Ovary (tissue), 10 donors: ENCODE measurements around the gene BEST2. TPM values are rescaled to one million over a fixed set of nuclear protein-coding genes. Genes with fewer than 3 reads are reported as not detected.

Experiments
- DNase-seq, 5 donors: peaks; one replicate each; pipeline ENCODE4 v3.0.0-alpha.2; 2019 to 2020
- H3K27ac ChIP-seq, 2 donors: fragments of 200-600 bp; one replicate each; pipeline versions ENCODE4 v1.5.1 to v1.8.0; 2019 to 2022
- H3K27me3 ChIP-seq: fragments of 200-600 bp; one replicate; pipeline ENCODE4 v1.8.0; 2022
- H3K36me3 ChIP-seq: fragments of 200-600 bp; sonication (generic); one replicate; pipeline ENCODE4 v1.5.1; 2019
- H3K4me1 ChIP-seq: one replicate; pipeline ENCODE4 v1.8.1; 2013; ENCODE audit warnings: mild to moderate bottlenecking, moderate library complexity; ENCODE audit not compliant: insufficient read depth
- H3K4me3 ChIP-seq: fragments of 200-600 bp; sonication (generic); one replicate; pipeline ENCODE4 v1.5.1; 2017
- H3K9me3 ChIP-seq, 2 donors: fragments of 200-600 bp in 1 of 2; sonication (generic) in 1 of 2; one replicate each; pipeline versions ENCODE4 v1.5.1 to v1.8.1; 2013 to 2019; ENCODE audit warnings: mild to moderate bottlenecking in 1 of 2, moderate library complexity in 1 of 2
- EP300 ChIP-seq: sonication (generic); formaldehyde crosslinking; IDR thresholded peaks from one replicate; pipeline ENCODE4 v1.6.1; 2017; ENCODE audit warnings: antibody characterized with exemption
- POLR2A ChIP-seq: fragments of 450-650 bp; IDR thresholded peaks from one replicate; pipeline ENCODE4 v1.6.1; 2017; ENCODE audit warnings: antibody characterized with exemption, mild to moderate bottlenecking, moderate library complexity
- WGBS, 3 donors: extraction: QIAGEN DNeasy Blood & Tissue Kit in 1 of 3; methylation state at CpG; one replicate each; pipeline versions ENCODE4 v1.1.5 to v1.1.7; 2013 to 2017; 5-methylcytosine and 5-hydroxymethylcytosine counted together
- intact Hi-C, 4 donors: fragments of 100-400 bp; cut with DNase I; formaldehyde crosslinking; loops; one replicate each; pipeline versions ENCODE4 v1.11.0 to v1.15.1; 2022 to 2023
- long read RNA-seq, 3 donors: library from polyadenylated mRNA in 2 of 3; unstranded in 2 of 3; transcript quantifications; one replicate each; pipeline ENCODE4 v2.0.0 and lab custom pipeline, GENCODE V29; 2021 to 2026
- polyA plus RNA-seq, 2 donors: library from polyadenylated mRNA; stranded (reverse); fragments of 200-250 nt in 1 of 2; fragments of 350-450 nt in 1 of 2; fragmentation: Illumina TruSeq in 1 of 2; extraction: RNeasy Lipid Tissue Mini Kit (QIAGEN cat#74804) in 1 of 2; gene quantifications; one replicate each; pipeline ENCODE4 v1.2.3, GENCODE V29; 2013 to 2014
- total RNA-seq, 7 donors: library from RNA; depleted of rRNA in 2 of 7; stranded (reverse); fragments of >200 nt in 2 of 7; fragmentation: NEBNext Ultra II Directional in 3 of 7; extraction: Animal tissue kit (Norgen Biotek cat#: 25700) in 3 of 7; gene quantifications; one replicate each; pipeline versions ENCODE4 v1.1.0 to v1.2.4, GENCODE V29; 2016 to 2023
- TF ChIP-seq, protein P1 (sequence below), 3 donors: fragments of 450-650 bp in 2 of 3; fragments of 200-600 bp in 1 of 3; IDR thresholded peaks; one replicate each; pipeline versions ENCODE4 v1.5.1 to v1.8.0; 2016 to 2022; ENCODE audit warnings: antibody characterized with exemption in 3 of 3, mild to moderate bottlenecking in 1 of 3
- donor health status: DM: no; HTN: no; CAD: no; lungs with moderate emphysema.
- donor health status: DM: no; HTN: no; CAD: no.
- donor health status: Bipolar disorder and iron deficiency.
- donor health status: DM: yes; HTN: yes; CAD: no.
- donor health status: DM: no; HTN: no; CAD: no.
- donor health status: DM: yes; HTN: yes; CAD: no.

BEST2 gene
- total RNA-seq = not detected
- polyA plus RNA-seq = not detected
- long read RNA-seq, donor 1 = 0 reads
- long read RNA-seq, donor 2 = 0 reads
- long read RNA-seq, donor 3 = 0 reads

DNA sequence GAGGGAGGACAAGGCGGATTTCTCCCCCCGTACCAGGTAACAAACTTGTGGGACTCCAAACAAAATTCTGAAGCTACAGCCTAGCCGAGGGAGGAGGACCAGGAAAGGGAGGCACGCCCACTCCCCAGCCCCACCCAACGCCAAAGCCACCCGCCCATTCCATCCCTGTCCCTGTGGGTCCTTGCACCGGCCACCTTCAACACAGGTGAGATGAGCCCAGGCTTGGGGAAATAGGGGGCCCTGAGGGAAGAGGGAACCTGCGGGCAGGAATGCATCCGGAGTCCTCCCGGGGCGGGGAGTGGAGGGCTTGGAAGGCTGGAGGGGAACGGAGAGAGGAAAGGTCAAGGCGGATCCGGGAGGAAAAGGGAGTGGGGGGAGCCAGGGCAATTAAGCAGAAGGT is at the start of gene BEST2:
TSS of gene BEST2 (plus strand) at position 157 of the 400 bp plus-strand sequence. CDS start 802 bp downstream, outside the sequence.
- intact Hi-C loops = no loop called here
- H3K27ac ChIP-seq = no peak within 1 kb of the TSS
- DNase-seq = no peak

DNA sequence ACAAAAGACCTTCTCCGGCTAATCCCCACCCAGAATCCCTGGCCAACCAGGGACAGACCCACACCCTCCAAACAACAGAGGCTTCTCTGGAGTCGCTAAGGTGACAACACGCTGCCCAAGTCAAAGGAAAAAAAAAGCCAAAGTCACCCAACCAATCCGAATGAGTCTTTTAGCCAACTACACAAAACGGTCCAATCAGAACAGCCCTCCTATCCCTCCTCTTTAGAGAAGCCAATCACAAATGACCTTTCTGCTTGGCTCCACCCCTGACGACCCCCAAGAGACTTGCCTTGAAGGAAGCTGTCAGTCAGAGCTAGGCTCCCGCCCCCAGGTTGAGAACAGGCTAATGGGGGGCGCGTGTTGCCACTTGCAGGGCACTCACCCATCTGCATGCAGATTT is 48.5 kb upstream of the BEST2 start:
- Histone ChIP-seq H3K36me3 (no peaks in the 10 kb centered on the region), H3K27ac (no peak overlapping the region), H3K27me3 (no peaks in the 10 kb centered on the region), H3K4me1 (no peaks in the 10 kb centered on the region), H3K4me3 (no peak overlapping the region), H3K9me3 (no peaks in the 10 kb centered on the region)
- DNase-seq = no peak
- no peak for TF ChIP-seq EP300
- TF ChIP-seq, protein P1, sequence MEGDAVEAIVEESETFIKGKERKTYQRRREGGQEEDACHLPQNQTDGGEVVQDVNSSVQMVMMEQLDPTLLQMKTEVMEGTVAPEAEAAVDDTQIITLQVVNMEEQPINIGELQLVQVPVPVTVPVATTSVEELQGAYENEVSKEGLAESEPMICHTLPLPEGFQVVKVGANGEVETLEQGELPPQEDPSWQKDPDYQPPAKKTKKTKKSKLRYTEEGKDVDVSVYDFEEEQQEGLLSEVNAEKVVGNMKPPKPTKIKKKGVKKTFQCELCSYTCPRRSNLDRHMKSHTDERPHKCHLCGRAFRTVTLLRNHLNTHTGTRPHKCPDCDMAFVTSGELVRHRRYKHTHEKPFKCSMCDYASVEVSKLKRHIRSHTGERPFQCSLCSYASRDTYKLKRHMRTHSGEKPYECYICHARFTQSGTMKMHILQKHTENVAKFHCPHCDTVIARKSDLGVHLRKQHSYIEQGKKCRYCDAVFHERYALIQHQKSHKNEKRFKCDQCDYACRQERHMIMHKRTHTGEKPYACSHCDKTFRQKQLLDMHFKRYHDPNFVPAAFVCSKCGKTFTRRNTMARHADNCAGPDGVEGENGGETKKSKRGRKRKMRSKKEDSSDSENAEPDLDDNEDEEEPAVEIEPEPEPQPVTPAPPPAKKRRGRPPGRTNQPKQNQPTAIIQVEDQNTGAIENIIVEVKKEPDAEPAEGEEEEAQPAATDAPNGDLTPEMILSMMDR (IDR thresholded peaks at IDR 0.05) = no peak
- no peak for TF ChIP-seq POLR2A
- intact Hi-C loops = no loop called here
- WGBS, 3 donors = 58 to 63% (median 61%) methylated on average over 9 of the region's 9 CpGs

More for the DNA sequence above, at the start of gene BEST2:
- no peak within 1 kb of the TSS for H3K4me3 ChIP-seq
- no peaks in the 10 kb centered on the region for H3K4me1 ChIP-seq
- H3K36me3 ChIP-seq = no peaks in the 10 kb centered on the region
- H3K9me3 ChIP-seq = peaks cover 0 to 12% of the 10 kb centered on the region in 2 donors
- no peak for TF ChIP-seq POLR2A
- TF ChIP-seq, protein P1 (IDR thresholded peaks at IDR 0.05) = no peak
- no peak for TF ChIP-seq EP300
- 32 to 43% (median 38%) methylated on average over 14 of the region's 14 CpGs for WGBS, 3 donors
- no peaks in the 10 kb centered on the region for H3K27me3 ChIP-seq

DNA sequence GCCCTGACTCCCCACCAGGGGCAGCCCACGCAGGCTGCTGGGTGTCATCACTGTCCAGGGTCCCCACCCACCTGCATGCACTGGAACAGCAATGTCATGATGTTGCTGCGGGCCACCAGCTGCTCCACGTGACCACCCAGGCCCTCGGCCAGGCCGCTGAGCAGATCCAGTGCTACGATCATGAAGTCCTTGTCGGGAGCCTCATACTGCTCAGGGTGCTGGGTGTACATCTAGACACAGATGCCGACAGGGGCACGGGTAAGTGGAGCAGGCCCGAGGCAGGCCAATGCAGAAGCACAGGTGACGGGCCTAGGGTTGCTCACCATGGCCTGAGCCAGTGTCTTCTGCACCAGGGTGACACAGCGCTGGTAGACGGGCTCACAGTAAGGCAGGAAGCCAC is 46.4 kb upstream of the BEST2 start:
- Histone ChIP-seq H3K27ac (no peak overlapping the region), H3K9me3 (no peaks in the 10 kb centered on the region), H3K4me3 (no peak overlapping the region), H3K4me1 (no peaks in the 10 kb centered on the region), H3K36me3 (no peaks in the 10 kb centered on the region), H3K27me3 (no peaks in the 10 kb centered on the region)
- TF ChIP-seq POLR2A (no peak), EP300 (no peak)
- TF ChIP-seq, protein P1 (IDR thresholded peaks at IDR 0.05) = no peak
- 88 to 91% (median 90%) methylated on average over 13 of the region's 13 CpGs for WGBS, 3 donors
- no peak for DNase-seq
- intact Hi-C loops = no loop called here

DNA sequence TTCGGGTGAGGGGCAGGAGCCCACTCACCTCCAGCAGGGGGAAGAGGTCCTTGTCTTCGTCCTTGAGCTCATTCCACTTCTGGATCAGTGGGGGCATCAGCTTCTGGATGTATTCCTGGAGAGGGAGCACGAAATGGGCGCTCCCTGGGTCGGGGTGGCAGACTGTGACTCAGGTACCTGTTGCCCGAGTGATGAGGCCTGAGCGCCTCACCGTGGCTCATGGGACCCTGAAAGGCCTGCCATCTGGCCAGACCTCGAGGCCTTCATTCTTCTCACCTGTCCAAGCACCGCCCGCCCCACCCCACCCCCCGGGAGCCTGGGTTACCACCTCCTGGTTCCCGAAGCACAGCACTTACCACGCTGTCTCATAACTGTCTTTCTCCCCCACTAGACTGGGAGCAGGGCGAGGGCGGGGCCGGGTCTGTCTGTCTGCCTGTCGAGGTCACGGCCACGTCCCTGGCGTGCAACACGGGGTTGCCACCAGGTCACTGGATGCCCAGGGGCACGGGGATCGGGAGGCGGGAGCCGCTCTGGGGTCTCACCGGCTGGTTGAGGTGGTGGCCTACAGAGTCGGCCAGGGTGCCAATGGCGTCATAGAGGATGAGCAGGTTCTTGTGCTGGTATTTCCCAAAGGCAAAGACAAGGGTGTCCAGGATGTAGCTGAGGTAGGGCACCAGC is 45.8 kb upstream of the BEST2 start:
- intact Hi-C loops = no loop called here
- no peak overlapping the region for H3K4me3 ChIP-seq
- H3K9me3 ChIP-seq = no peaks in the 10 kb centered on the region
- no peaks in the 10 kb centered on the region for H3K27me3 ChIP-seq
- H3K36me3 ChIP-seq = no peaks in the 10 kb centered on the region
- no peak for DNase-seq
- H3K27ac ChIP-seq = no peak overlapping the region
- TF ChIP-seq POLR2A (no peak), EP300 (no peak)
- TF ChIP-seq, protein P1 (IDR thresholded peaks at IDR 0.05) = no peak
- 87 to 92% (median 87%) methylated on average over 29 of the region's 29 CpGs for WGBS, 3 donors
- H3K4me1 ChIP-seq = no peaks in the 10 kb centered on the region
